Fibroblast of skin of abdomen (primary cell): ENCODE data around the gene GALK1.
"Not testable (repeated sequence)": the region's sequence is repeated elsewhere in the genome, so short reads cannot be mapped to it uniquely, and the experiment has no call there.

Experiments used
- DNase-seq: peaks from one replicate; pipeline ENCODE4 v3.0.0-alpha.2; 2013

GALK1 gene

GRCh38 chr17:75783803-75784472 is 18.9 kb upstream of the GALK1 start:
- no peak for DNase-seq

GRCh38 chr17:75783069-75783783 is 18.2 kb upstream of the GALK1 start:
- peak; percentile 58 for DNase-seq

DNA sequence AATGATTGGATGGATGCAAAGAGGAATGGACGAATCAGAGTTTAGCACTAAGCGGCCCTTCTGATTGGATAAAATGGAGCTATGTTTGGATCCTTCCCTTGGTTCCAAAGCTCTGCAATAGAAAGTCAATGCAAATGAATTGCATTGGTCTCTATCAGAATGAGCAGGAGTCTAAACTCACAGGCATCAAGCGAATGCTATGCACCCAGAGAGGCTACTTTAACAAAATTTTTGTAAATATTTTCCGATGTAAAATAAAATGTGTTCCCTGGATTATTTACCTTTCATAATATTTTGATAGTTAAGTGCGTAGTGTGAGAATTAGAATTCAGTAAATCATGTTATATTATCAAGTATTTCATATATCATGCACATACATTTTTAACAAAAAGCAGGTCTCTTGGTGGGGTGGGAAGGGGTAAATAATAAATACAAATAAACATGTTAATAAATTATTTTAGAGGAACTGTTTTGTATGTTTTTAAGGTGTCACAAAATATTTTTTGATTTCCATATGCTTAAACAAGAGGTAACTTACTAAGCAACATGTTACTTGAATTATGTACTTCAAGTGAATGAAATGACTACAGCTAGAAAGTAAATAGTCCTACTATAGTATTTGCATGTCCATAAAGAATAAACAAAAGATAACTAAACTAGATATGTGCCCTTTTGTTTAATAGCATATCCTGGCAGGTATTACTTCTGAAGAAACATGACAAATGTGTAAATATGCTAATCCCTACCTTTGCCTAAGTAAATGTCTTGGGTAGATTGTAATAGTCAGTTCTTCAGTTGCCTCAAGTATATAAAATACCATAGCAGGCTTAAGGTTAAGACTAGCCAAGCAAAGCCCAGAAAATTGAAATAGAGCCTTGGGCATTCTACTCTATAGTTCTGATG is 15.2 kb upstream of the GALK1 start:
- DNase-seq: no peak

DNA sequence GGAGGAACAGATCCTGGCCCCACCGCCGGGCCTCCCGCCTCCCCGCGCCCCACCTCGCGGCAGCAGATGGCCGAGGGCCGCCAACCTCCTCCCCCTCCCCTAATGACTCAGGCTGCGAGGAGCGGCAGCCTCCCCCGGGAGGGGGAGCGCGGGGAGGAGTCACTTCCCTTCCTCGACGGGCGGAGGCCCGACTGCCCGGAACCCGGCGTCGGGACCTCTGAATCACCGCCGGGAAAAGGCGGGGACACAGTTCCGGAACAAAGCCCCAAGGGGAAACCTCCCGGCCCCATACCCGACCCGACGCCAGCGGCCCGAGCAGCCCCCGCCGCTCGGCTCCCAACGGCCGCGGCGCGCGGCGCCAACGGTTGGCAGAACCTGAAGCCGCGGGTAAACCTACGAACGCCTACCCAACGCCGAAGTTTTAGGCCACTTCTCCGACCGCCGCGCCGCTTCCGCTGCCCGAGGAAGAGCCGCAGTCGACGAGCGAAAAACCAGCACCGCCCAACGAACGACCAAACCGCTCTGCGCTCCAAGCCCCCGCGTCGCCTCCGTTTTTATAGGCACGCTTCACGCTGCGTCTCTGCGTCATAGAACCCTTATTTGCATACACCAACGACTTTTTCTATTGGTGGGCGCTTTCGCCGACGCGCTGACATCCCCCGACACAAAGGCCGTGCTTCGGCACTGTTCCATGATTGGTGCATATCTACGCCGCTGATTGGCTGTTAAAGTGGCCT is 14.4 kb upstream of the GALK1 start:
- peak; percentile 100 for DNase-seq

DNA sequence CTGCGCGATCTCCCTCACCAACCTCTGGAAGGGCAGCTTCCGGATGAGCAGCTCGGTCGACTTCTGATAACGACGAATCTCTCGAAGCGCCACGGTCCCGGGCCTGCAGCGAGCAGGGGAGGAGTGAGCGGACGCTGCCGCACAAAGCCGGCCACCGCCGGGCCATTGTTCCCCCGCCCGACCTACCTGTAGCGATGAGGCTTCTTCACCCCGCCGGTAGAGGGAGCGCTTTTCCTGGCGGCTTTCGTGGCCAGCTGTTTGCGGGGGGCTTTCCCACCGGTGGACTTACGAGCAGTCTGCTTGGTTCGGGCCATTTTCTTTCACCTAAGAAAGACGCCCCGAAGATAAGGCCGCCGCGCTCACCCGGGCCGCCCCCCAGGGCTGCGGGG is 13.9 kb upstream of the GALK1 start:
- no peak for DNase-seq

DNA sequence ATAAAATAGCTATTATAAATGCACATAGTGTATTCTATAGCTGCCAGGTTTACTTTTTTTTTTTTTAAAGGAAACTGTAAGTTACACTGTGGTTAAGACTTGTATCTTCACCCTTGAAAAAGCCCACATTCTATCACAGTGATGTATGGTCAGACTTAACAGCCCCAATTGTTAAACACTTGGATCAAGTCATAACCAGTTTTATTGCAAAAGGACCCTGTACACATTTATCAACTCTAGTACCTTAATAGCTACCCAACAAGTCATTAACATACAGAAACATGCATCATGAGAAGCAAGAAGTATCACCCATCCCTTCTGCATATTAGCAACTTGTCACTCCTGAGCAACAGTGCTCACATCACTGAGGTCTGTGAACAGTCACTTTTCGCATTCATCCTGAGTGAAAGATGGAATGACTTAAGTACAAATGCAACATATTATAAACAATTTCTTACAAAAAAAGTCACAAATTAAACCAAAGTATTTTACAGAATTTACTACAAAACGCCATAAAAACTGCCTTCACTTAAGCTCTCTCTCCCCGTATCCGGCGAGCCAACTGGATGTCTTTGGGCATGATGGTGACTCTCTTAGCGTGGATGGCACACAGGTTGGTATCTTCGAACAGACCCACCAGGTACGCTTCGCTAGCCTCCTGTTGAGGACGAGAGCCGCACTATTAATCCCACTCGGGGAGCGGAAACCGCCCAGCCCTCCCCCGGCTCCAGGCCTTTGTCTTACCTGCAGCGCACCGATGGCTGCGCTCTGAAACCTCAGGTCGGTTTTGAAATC is 13.3 kb upstream of the GALK1 start:
- DNase-seq: not testable (repeated sequence)

DNA sequence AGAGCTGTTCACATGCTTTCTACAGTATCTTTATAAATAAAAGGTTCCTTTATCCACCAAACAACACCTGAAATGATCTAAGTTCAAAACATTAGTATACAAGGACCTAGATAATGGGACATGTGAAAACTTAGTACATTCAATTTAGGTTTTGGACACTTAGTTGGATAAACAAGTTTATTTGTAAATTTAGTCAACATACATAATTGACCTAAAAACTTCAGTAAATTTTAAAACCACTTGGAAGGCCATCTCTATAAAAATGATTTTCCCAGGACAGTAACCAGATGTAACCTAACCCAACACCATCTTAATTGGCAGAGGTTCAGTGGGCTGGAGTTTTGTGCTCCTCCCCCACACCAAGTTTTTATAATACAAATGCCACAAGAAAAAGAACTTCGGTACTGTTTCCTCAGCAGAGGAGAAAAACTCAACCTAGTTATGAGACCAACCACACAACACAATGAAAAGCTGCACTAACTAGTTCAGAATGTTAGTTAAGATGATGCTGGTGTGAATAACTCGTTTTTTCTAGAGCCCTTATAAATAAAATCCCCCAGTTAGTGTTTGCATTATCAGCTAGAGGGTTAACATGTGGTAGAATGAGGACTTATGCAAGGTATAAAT is 12.4 kb upstream of the GALK1 start:
- DNase-seq: peak; percentile 28

GRCh38 chr17:75776386-75777295 is 11.6 kb upstream of the GALK1 start:
- DNase-seq: peak; percentile 24

- peak; percentile 41 for DNase-seq
Observed at GRCh38 chr17:75774991-75775668, 10.1 kb upstream of the GALK1 start.

- no peak for DNase-seq
Observed at GRCh38 chr17:75774471-75774990, 9.5 kb upstream of the GALK1 start.

DNA sequence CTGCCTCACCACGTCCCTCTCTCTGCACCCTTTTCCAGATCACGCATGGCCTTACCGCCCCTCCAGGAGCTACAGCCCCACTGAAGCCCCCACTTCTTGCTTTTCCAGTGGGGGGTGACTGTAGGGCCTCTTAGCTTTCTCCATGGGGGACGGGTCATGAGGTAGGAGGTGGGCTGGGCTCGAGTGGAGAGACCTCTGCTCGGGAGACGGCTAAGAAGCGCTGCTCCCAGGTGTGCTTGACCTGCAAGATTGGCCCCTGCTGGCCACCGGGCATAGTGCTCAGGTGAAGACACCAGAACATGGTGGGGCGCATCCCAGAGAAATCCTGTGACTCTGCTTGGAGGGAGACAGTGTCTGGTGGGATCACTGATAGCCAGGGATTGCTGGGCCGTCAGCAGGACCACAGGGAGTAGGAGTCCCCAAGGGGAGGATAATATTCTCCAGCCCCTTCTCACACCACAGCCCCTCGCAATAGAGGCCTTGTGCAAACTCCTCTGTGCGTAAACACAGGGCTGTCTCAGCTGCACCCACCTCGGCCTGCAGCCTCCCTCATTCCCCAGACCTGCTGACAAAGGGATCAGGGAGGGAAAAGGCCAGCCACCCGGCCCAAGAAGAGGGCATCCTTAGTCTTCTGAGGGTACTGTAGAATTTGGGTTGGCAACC is 8.9 kb upstream of the GALK1 start:
- DNase-seq: no peak

- no peak for DNase-seq
Observed at GRCh38 chr17:75773121-75773807, 8.3 kb upstream of the GALK1 start.

DNA sequence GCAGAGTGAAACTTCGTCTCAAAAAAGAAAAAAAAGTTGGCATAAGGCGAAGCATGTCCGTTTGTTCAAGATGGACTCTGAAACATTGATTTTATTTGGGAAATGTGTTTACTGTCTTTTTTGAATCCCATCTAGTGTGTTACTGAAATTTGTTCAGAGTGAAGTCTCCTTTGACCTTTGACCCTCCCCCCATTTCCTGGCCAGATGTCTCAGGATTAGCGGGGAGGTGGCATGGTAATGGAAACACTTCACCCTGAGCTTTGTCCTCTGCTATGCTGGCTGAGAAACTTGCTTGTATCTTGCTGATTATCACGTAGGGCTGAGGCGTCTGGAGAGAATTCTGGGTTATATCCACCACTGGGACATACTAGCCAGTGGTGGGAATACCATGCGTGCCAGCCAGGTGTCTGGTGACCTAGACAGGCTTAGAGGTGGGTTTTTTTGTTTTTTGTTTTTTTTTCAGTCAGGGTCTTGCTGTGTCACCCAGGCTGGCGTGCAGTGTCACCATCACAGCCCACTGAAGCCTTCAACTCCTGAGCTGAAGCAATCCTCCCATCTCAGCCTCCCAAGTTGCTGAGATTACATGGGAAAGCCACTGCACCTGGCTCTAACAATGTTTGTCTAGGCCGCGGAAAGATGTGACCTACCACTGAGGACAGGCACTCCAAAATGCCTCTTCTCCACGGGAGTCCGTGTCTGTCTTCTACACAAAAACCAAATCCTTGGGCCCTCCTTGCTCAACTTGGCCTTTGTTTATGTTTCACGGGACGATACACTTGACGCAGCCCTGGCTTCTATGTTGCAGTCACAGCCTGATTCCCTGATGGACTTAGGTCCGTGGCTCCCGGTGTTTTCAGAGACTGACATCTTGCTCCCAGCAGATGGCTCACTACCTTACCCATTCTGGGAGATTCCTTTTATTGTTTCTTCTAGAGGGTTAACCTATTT is 6.6 kb upstream of the GALK1 start:
- DNase-seq: no peak

DNA sequence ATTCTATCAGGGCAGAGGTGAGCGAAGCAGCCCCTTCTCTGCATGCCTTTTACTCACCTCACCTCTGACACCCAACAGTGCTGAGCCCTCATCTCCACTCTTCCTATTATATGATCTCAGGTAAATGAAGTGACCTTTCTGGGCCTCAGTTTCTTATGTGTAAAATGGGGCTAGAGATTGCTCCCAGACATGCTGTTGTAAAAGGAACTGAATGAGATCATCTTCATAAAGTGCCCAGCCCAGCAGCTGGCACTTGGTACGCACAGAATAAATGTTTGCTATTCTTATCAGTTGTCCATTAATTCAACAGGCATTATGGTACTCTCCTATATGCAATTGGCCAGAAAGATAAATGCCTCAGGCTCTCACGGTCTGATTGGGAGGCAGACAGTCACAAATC is 4.5 kb upstream of the GALK1 start:
- DNase-seq: no peak

GRCh38 chr17:75767881-75768280 is 2.9 kb upstream of the GALK1 start:
- DNase-seq: no peak

DNA sequence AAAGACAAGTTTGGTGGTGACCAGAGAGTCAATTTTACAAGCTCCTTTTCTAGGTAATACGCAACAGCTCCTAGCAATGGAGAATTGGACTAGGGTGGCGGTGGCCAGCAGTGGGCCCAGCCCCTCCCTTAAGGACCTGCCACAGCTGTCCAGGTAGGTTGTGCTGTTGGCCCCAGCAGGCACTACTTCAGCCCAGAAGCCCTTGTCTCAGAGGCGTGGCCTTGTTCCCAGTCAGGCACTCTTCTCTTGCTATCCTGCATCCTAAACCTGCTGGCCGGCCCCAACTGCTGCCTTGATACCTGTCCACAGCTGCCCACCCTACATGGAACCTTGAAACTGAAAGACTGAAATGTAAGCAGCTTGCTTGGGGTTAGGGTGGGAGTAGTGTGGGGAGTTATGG is 989 bp upstream of the GALK1 start:
- DNase-seq: no peak

GRCh38 chr17:75764417-75764710 is 628 bp downstream of the GALK1 start:
- DNase-seq: no peak
